WTC11 (cell line): ENCODE results near the gene AKAP9. TPM values are rescaled to one million over a fixed set of nuclear protein-coding genes. Genes with fewer than 3 reads are reported as not detected.

ENCODE experiments used
- ATAC-seq: fragments of 200-7000 bp; cut with Tn5 transposase; 2 replicates; pipeline ENCODE4 v1.10.0; 2021; ENCODE audit warnings: mild to moderate bottlenecking, moderate library complexity
- CTCF ChIA-PET: fragments of 300-600 bp; sonication (Branson Sonifier 250); formaldehyde crosslinking; loops from one replicate; lab custom pipeline; 2021; ENCODE audit warnings: antibody characterized with exemption; lab: Charles Lee
- POLR2A ChIA-PET: fragments of 350-600 bp; sonication (Branson Sonifier 250); formaldehyde crosslinking; loops from one replicate; lab custom pipeline; 2021; ENCODE audit warnings: antibody characterized with exemption; lab: Charles Lee
- DNase-seq: peaks from one replicate; pipeline ENCODE4 v3.0.0; 2021; ENCODE audit warnings: low spot score
- H3K27ac Mint-ChIP-seq: 2 replicates; pipeline ENCODE4 v1.8.0; 2021; ENCODE audit warnings: mixed read lengths
- H3K27me3 Mint-ChIP-seq: 2 replicates; pipeline ENCODE4 v1.8.0; 2021; ENCODE audit warnings: low read depth, mild to moderate bottlenecking, moderate library complexity, mixed read lengths
- H3K36me3 Mint-ChIP-seq: 2 replicates; pipeline ENCODE4 v1.8.0; 2021; ENCODE audit warnings: mixed read lengths
- H3K4me1 Mint-ChIP-seq: 2 replicates; pipeline ENCODE4 v1.8.0; 2022; ENCODE audit warnings: mixed read lengths
- H3K4me3 Mint-ChIP-seq: 2 replicates; pipeline ENCODE4 v1.8.0; 2021; ENCODE audit warnings: mild to moderate bottlenecking, moderate library complexity, mixed read lengths
- H3K9me3 Mint-ChIP-seq: 2 replicates; pipeline ENCODE4 v1.8.0; 2021; ENCODE audit warnings: mixed read lengths
- AR ChIP-seq: fragments of 250-450 bp; sonication (Bioruptor Pico); IDR thresholded peaks from 2 replicates; pipeline ENCODE4 v1.9.0; 2021; ENCODE audit warnings: mild to moderate bottlenecking
- ATF2 ChIP-seq: sonication (generic); formaldehyde crosslinking; IDR thresholded peaks from 2 replicates; pipeline ENCODE4 v1.8.1; 2022; ENCODE audit warnings: low read depth, missing genetic modification reagents, borderline replicate concordance
- ATF3 ChIP-seq: sonication (generic); formaldehyde crosslinking; conservative IDR thresholded peaks from 2 replicates; pipeline ENCODE4 v1.8.1; 2022; ENCODE audit warnings: mild to moderate bottlenecking, missing genetic modification reagents
- CBFB ChIP-seq: sonication (generic); formaldehyde crosslinking; IDR thresholded peaks from 2 replicates; pipeline ENCODE4 v1.8.1; 2022; ENCODE audit warnings: mild to moderate bottlenecking, low read depth, missing genetic modification reagents
- CREM ChIP-seq: sonication (generic); formaldehyde crosslinking; IDR thresholded peaks from 2 replicates; pipeline ENCODE4 v1.8.1; 2022; ENCODE audit warnings: mild to moderate bottlenecking, missing genetic modification reagents, moderate library complexity
- E2F4 ChIP-seq: sonication (generic); formaldehyde crosslinking; IDR thresholded peaks from 2 replicates; pipeline ENCODE4 v1.8.1; 2022; ENCODE audit warnings: low read depth, mild to moderate bottlenecking, moderate library complexity, missing genetic modification reagents, borderline replicate concordance
- ETV6 ChIP-seq: sonication (generic); formaldehyde crosslinking; IDR thresholded peaks from 2 replicates; pipeline ENCODE4 v1.8.1; 2022; ENCODE audit warnings: mild to moderate bottlenecking, missing genetic modification reagents
- FOXJ3 ChIP-seq: sonication (generic); formaldehyde crosslinking; IDR thresholded peaks from 2 replicates; pipeline ENCODE4 v1.9.0; 2021; ENCODE audit warnings: missing genetic modification reagents, mild to moderate bottlenecking, borderline replicate concordance
- FOXK1 ChIP-seq: sonication (generic); formaldehyde crosslinking; IDR thresholded peaks from 2 replicates; pipeline ENCODE4 v1.8.0; 2022; ENCODE audit warnings: mild to moderate bottlenecking, moderate library complexity, missing genetic modification reagents
- HMGA2 ChIP-seq: fragments of 250-450 bp; sonication (Bioruptor Pico); IDR thresholded peaks from 2 replicates; pipeline ENCODE4 v1.4.0; 2021; ENCODE audit warnings: mild to moderate bottlenecking, moderate library complexity
- MXD4 ChIP-seq: fragments of 250-450 bp; sonication (Bioruptor Pico); IDR thresholded peaks from 2 replicates; pipeline ENCODE4 v1.8.0; 2021; ENCODE audit warnings: mild to moderate bottlenecking, moderate library complexity, borderline replicate concordance
- NFATC4 ChIP-seq: fragments of 250-450 bp; sonication (Bioruptor Pico); IDR thresholded peaks from 2 replicates; pipeline ENCODE4 v1.9.0; 2021; ENCODE audit warnings: mild to moderate bottlenecking
- NFYB ChIP-seq: sonication (generic); formaldehyde crosslinking; conservative IDR thresholded peaks from 2 replicates; pipeline ENCODE4 v1.8.0; 2022; ENCODE audit warnings: low read depth, missing genetic modification reagents
- NR1H2 ChIP-seq: sonication (generic); formaldehyde crosslinking; IDR thresholded peaks from 2 replicates; pipeline ENCODE4 v1.9.0; 2021; ENCODE audit warnings: mild to moderate bottlenecking, moderate library complexity, missing genetic modification reagents
- NR2C2 ChIP-seq: sonication (generic); formaldehyde crosslinking; IDR thresholded peaks from 2 replicates; pipeline ENCODE4 v1.8.0; 2022; ENCODE audit warnings: mild to moderate bottlenecking, missing genetic modification reagents
- NR3C1 ChIP-seq: sonication (generic); formaldehyde crosslinking; conservative IDR thresholded peaks from 2 replicates; pipeline ENCODE4 v1.8.1; 2023; ENCODE audit warnings: low read depth, mild to moderate bottlenecking, missing genetic modification reagents
- PRRX2 ChIP-seq: fragments of 250-450 bp; sonication (Bioruptor Pico); IDR thresholded peaks from 2 replicates; pipeline ENCODE4 v1.8.0; 2021; ENCODE audit warnings: mild to moderate bottlenecking
- RELA ChIP-seq: sonication (generic); formaldehyde crosslinking; IDR thresholded peaks from 2 replicates; pipeline ENCODE4 v1.8.1; 2022; ENCODE audit warnings: missing genetic modification reagents, mild to moderate bottlenecking, borderline replicate concordance
- SMAD4 ChIP-seq: sonication (generic); formaldehyde crosslinking; IDR thresholded peaks from 2 replicates; pipeline ENCODE4 v1.8.0; 2022; ENCODE audit warnings: mild to moderate bottlenecking, missing genetic modification reagents
- SP1 ChIP-seq: sonication (generic); formaldehyde crosslinking; conservative IDR thresholded peaks from 2 replicates; pipeline ENCODE4 v1.8.1; 2022; ENCODE audit warnings: missing genetic modification reagents
- TEAD1 ChIP-seq: sonication (generic); formaldehyde crosslinking; IDR thresholded peaks from 2 replicates; pipeline ENCODE4 v1.8.0; 2022; ENCODE audit warnings: mild to moderate bottlenecking, missing genetic modification reagents
- ZMAT4 ChIP-seq: fragments of 250-450 bp; sonication (Bioruptor Pico); IDR thresholded peaks from 2 replicates; pipeline ENCODE4 v1.9.0; 2021; ENCODE audit warnings: mild to moderate bottlenecking
- ZNF423 ChIP-seq: fragments of 250-450 bp; sonication (Bioruptor Pico); IDR thresholded peaks from 2 replicates; pipeline ENCODE4 v2.1.2; 2022; ENCODE audit warnings: mild to moderate bottlenecking, moderate library complexity
- ZNF671 ChIP-seq: fragments of 250-450 bp; sonication (Bioruptor Pico); IDR thresholded peaks from 2 replicates; pipeline ENCODE4 v1.8.0; 2021; ENCODE audit warnings: mild to moderate bottlenecking
- total RNA-seq: library from RNA; stranded (reverse); gene quantifications from 3 replicates; pipeline ENCODE4 v1.2.3, GENCODE V29; 2021
- TF ChIP-seq, protein P1 (sequence below): sonication (generic); formaldehyde crosslinking; IDR thresholded peaks from 2 replicates; pipeline ENCODE4 v1.8.1; 2022; ENCODE audit warnings: mild to moderate bottlenecking, missing genetic modification reagents, moderate library complexity, borderline replicate concordance

The AKAP9 gene
- total RNA-seq, 1 experiment from 2014 or later: 35.2 TPM

- no peak for TF ChIP-seq NFATC4 (CRISPR knock-in tag)
- no peak for TF ChIP-seq RELA (CRISPR knock-in tag)
Observed at GRCh38 chr7:92002720-92003119, 62.1 kb downstream of the AKAP9 start (continued).

- Mint-ChIP-seq H3K36me3 (peaks cover 81% of the 10 kb centered on the region), H3K4me3 (no peak overlapping the region), H3K27me3 (no peaks in the 10 kb centered on the region; the same call in 1 of the 2 replicates)
- CTCF ChIA-PET: no interaction called here
- POLR2A ChIA-PET: no interaction called here
- DNase-seq: no peak
- no peak for ATAC-seq
- TF ChIP-seq E2F4 (CRISPR knock-in tag) (no peak), NFATC4 (CRISPR knock-in tag) (no peak), FOXK1 (CRISPR knock-in tag) (no peak), ZNF423 (CRISPR knock-in tag) (no peak), HMGA2 (CRISPR knock-in tag) (no peak), ZNF671 (no peak), SMAD4 (CRISPR knock-in tag) (no peak), NR3C1 (CRISPR knock-in tag) (no peak), TEAD1 (CRISPR knock-in tag) (no peak), MXD4 (no peak), ATF2 (CRISPR knock-in tag) (no peak), CREM (CRISPR knock-in tag) (no peak), ETV6 (CRISPR knock-in tag) (no peak)
- TF ChIP-seq, protein P1, sequence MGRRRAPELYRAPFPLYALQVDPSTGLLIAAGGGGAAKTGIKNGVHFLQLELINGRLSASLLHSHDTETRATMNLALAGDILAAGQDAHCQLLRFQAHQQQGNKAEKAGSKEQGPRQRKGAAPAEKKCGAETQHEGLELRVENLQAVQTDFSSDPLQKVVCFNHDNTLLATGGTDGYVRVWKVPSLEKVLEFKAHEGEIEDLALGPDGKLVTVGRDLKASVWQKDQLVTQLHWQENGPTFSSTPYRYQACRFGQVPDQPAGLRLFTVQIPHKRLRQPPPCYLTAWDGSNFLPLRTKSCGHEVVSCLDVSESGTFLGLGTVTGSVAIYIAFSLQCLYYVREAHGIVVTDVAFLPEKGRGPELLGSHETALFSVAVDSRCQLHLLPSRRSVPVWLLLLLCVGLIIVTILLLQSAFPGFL (CRISPR knock-in tag): no peak
- TF ChIP-seq, all 79 proteins: peak for 0
- no peak overlapping the region for H3K27ac Mint-ChIP-seq
- peaks cover 24% of the 10 kb centered on the region for H3K9me3 Mint-ChIP-seq
- H3K4me1 Mint-ChIP-seq: no peaks in the 10 kb centered on the region
Observed at GRCh38 chr7:92006046-92006445, 65.4 kb downstream of the AKAP9 start.

- Mint-ChIP-seq H3K27ac (no peak overlapping the region), H3K4me1 (no peaks in the 10 kb centered on the region), H3K4me3 (no peak overlapping the region), H3K9me3 (peaks cover 28% of the 10 kb centered on the region), H3K27me3 (no peaks in the 10 kb centered on the region; the same call in 1 of the 2 replicates), H3K36me3 (peaks cover 62% of the 10 kb centered on the region)
- ATAC-seq (no peak), DNase-seq (no peak)
- ChIA-PET POLR2A (no interaction called here), CTCF (no interaction called here)
- TF ChIP-seq FOXK1 (CRISPR knock-in tag) (no peak), FOXJ3 (no peak), NFYB (CRISPR knock-in tag) (no peak), ATF3 (CRISPR knock-in tag) (no peak), SP1 (CRISPR knock-in tag) (no peak), NR1H2 (CRISPR knock-in tag) (no peak), CBFB (no peak), PRRX2 (CRISPR knock-in tag) (no peak), AR (no peak), NR2C2 (no peak), ZMAT4 (CRISPR knock-in tag) (no peak)
Observed at GRCh38 chr7:92010215-92010614, 69.6 kb downstream of the AKAP9 start.
